KMS-11 (cell line): ENCODE data around the gene CLINT1.
"Not testable (repeated sequence)": the region's sequence is repeated elsewhere in the genome, so short reads cannot be mapped to it uniquely, and the experiment has no call there.

ENCODE experiments used
- H2AFZ ChIP-seq: fragments of 200-600 bp; sonication (generic); 2 replicates; pipeline ENCODE4 v1.6.1; 2016; ENCODE audit warnings: antibody characterized with exemption, mixed run types, low read depth
- H3K27ac ChIP-seq: fragments of 200-600 bp; sonication (generic); 2 replicates; pipeline ENCODE4 v1.6.1; 2016; ENCODE audit warnings: mild to moderate bottlenecking, mixed run types
- H3K27me3 ChIP-seq: fragments of 200-600 bp; sonication (generic); 2 replicates; pipeline ENCODE4 v1.6.1; 2017; ENCODE audit warnings: mild to moderate bottlenecking, low read depth, mixed run types, moderate library complexity; ENCODE audit not compliant: insufficient read depth
- H3K36me3 ChIP-seq: fragments of 200-600 bp; sonication (generic); 2 replicates; pipeline ENCODE4 v1.6.1; 2017; ENCODE audit warnings: mild to moderate bottlenecking, mixed run types; ENCODE audit not compliant: insufficient read depth
- H3K4me1 ChIP-seq: fragments of 200-600 bp; sonication (generic); 2 replicates; pipeline ENCODE4 v1.6.1; 2016; ENCODE audit warnings: mild to moderate bottlenecking, low read depth, mixed run types; ENCODE audit not compliant: poor library complexity, severe bottlenecking
- H3K4me2 ChIP-seq: fragments of 200-600 bp; sonication (generic); 2 replicates; pipeline ENCODE4 v1.7.0; 2016; ENCODE audit warnings: mild to moderate bottlenecking, mixed run types
- H3K4me3 ChIP-seq: fragments of 200-600 bp; sonication (generic); IDR thresholded peaks from 2 replicates; pipeline ENCODE4 v1.6.1; 2017; ENCODE audit warnings: low read depth, low read length, mixed read lengths; ENCODE audit not compliant: insufficient read depth
- H3K79me2 ChIP-seq: fragments of 200-600 bp; sonication (generic); 2 replicates; pipeline ENCODE4 v1.6.1; 2016; ENCODE audit warnings: low read depth, mixed run types; ENCODE audit not compliant: insufficient read depth
- H3K9ac ChIP-seq: fragments of 200-600 bp; sonication (generic); 2 replicates; pipeline ENCODE4 v1.6.1; 2016; ENCODE audit warnings: mild to moderate bottlenecking, mixed run types
- H4K20me1 ChIP-seq: fragments of 200-600 bp; sonication (generic); 2 replicates; pipeline ENCODE4 v1.6.1; 2016; ENCODE audit warnings: mild to moderate bottlenecking, mixed run types; ENCODE audit not compliant: insufficient read depth
- TF ChIP-seq, protein P1 (sequence below): fragments of 200-600 bp; sonication (generic); conservative IDR thresholded peaks from 2 replicates; pipeline ENCODE4 v1.6.1; 2017; ENCODE audit warnings: low read depth, mild to moderate bottlenecking, antibody characterized with exemption, low read length, moderate library complexity, mixed read lengths

The CLINT1 gene

DNA sequence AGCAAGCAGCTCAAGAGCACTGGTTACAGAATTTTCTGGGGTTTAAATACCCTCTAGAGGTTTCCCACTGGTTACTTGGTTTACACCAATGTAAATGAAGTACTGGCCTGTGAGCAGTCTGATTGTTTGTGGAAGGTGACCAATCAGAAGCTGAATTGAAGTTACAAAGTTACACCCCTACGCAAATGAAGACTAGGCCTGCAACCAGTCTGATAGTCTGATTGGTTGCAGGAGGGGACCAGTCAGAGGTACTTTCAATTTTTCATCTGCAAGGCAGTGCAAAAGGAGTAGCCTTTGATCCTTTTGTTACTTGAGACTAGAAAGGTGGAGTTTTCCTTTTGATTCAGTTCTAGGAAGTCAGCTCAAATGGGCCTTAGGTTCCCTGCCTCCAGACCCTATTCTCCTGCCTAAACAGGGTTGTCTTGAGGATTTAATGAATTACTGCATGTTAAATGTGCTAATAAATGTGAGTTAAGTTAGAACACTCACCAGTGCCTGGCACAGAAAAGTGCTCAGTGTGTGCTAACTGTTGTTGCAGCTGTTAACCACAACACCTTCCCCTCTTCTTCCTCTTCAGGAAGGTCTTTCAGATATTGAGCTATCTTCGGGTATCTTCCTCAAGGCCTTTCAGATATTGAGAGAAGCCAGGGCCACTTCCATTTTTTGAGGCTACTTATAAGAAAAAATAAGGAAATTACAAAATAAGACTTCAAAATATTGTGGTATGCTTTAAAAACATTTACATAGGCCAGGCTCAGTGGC lies 32.1 kb upstream of the CLINT1 start:
- TF ChIP-seq, protein P1, sequence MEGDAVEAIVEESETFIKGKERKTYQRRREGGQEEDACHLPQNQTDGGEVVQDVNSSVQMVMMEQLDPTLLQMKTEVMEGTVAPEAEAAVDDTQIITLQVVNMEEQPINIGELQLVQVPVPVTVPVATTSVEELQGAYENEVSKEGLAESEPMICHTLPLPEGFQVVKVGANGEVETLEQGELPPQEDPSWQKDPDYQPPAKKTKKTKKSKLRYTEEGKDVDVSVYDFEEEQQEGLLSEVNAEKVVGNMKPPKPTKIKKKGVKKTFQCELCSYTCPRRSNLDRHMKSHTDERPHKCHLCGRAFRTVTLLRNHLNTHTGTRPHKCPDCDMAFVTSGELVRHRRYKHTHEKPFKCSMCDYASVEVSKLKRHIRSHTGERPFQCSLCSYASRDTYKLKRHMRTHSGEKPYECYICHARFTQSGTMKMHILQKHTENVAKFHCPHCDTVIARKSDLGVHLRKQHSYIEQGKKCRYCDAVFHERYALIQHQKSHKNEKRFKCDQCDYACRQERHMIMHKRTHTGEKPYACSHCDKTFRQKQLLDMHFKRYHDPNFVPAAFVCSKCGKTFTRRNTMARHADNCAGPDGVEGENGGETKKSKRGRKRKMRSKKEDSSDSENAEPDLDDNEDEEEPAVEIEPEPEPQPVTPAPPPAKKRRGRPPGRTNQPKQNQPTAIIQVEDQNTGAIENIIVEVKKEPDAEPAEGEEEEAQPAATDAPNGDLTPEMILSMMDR, result no peak
- Histone ChIP-seq H3K27me3 (no peaks in the 10 kb centered on the region), H3K4me1 (peaks cover 4% of the 10 kb centered on the region), H3K36me3 (no peaks in the 10 kb centered on the region), H3K4me3 (no peak overlapping the region), H3K79me2 (no peaks in the 10 kb centered on the region), H4K20me1 (no peaks in the 10 kb centered on the region), H3K27ac (no peak overlapping the region), H3K4me2 (no peak overlapping the region), H3K9ac (no peak overlapping the region), H2AFZ (no peak overlapping the region)

DNA sequence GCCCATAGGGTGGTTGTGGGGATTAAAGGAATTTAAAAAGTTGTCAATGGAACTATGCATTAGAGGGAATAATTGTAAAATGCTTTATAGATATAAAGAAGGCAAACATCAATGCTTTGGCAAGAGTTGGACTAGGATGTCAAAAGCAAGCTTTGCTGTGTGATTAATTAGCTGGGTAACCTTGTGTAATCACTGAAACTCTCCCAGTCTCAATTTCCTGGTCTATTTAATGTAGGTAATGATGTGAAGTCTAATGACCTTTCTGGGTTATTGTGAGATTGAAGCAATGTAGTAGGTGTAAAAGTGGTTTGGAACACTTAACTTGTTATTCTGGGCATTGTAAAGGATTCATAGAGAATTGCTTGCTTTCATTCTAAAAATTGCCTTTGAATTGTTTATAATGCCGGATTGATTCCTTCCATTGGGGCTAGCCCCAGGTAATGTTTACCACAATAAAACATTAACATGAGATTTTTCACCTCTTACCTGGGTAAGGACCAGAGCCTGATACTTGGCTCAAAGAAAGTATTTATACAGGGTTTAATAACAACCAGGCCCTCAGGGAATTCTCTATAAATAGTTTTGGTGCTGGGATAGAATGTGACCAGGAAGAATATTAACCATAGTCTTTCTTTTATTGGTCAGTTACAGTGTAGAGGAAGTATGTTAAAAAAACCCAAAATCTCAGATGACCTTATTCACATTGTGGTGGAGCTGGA lies 30.0 kb upstream of the CLINT1 start:
- Histone ChIP-seq H3K9ac (no peak overlapping the region), H3K79me2 (no peaks in the 10 kb centered on the region), H3K4me3 (no peak overlapping the region), H3K4me2 (no peak overlapping the region), H3K4me1 (peaks cover 4% of the 10 kb centered on the region), H4K20me1 (no peaks in the 10 kb centered on the region), H3K27ac (no peak overlapping the region), H3K36me3 (no peaks in the 10 kb centered on the region), H2AFZ (no peak overlapping the region), H3K27me3 (no peaks in the 10 kb centered on the region)
- TF ChIP-seq, protein P1, result no peak

DNA sequence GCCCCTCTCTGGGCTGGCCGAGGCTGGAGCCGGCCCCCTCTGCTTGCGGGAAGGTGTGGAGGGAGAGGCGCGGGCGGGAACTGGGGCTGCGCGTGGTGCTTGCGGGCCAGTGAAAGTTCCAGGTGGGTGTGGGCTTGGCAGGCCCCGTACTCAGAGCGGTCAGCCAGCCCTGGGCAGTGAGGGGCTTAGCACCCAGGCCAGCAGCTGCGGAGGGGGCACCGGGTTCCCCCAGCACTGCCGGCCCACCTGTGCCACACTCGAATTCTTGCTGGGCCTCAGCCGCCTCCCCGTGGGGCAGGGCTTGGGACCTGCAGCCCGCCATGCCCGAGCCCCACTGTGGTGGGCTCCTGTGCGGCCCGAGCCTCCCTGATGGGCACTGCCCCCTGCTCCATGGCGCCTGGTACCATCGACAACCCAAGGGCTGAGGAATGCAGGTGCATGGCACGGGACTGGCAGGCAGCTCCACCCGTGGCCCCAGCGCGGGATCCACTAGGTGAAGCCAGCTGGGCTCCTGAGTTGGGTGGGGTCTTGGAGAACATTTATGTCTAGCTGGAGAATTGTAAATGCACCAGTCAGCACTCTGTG lies 27.9 kb upstream of the CLINT1 start:
- Histone ChIP-seq H3K4me2 (no peak overlapping the region), H3K4me1 (peaks cover 4% of the 10 kb centered on the region), H3K27ac (no peak overlapping the region), H3K36me3 (no peaks in the 10 kb centered on the region), H3K4me3 (no peak overlapping the region), H3K9ac (no peak overlapping the region), H3K27me3 (no peaks in the 10 kb centered on the region), H3K79me2 (no peaks in the 10 kb centered on the region), H2AFZ (no peak overlapping the region), H4K20me1 (no peaks in the 10 kb centered on the region)
- TF ChIP-seq, protein P1, result no peak

DNA sequence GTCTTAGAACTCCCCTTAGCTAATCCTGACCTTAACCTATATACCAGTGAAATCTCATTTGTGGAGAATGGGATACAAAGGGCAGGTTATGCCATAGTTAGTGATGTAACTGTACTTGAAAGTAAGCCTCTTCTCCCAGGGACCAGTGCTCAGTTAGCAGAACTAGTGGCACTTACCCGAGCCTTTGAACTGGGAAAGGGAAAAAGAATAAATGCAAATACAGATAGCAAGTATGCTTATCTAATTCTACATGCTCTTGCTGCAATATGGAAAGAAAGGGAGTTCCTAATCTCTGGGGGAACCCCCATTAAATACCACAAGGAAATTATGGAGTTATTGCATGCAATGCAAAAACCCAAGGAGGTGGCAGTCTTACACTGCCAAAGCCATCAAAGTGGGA lies 26.1 kb upstream of the CLINT1 start:
- H2AFZ ChIP-seq, H3K4me2 ChIP-seq, H4K20me1 ChIP-seq, H3K27me3 ChIP-seq, H3K9ac ChIP-seq, H3K36me3 ChIP-seq, H3K79me2 ChIP-seq, H3K4me3 ChIP-seq, H3K27ac ChIP-seq, H3K4me1 ChIP-seq: not testable (repeated sequence)

DNA sequence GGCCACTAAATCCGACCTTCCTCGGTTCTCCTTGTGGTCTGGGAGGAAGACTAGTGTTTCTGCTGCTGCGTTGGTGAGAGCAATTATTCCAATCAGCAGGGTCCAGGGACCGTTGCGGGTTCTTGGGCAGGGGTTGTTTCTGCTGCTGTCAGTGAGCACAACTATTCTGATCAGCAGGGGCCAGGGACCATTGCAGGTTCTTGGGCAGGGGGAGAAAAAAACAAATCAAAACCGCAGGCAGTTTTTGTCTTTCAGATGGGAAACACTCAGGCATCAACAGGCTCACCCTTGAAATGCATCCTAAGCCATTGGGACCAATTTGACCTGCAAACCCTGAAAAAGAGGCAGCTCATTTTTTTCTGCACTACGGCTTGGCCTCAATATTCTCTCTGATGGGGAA lies 22.6 kb upstream of the CLINT1 start:
- not testable (repeated sequence) for H3K9ac ChIP-seq, H3K79me2 ChIP-seq, H3K36me3 ChIP-seq, H3K27me3 ChIP-seq, H3K4me1 ChIP-seq, H3K27ac ChIP-seq, H4K20me1 ChIP-seq, H3K4me2 ChIP-seq, H2AFZ ChIP-seq, H3K4me3 ChIP-seq
